ENCODE measurements around the gene CBX2.

CBX2 gene

GRCh38 chr17:79814127-79814973 is 36.4 kb downstream of the CBX2 start:
- no peak for DNase-seq

- no peak for DNase-seq
Measured at GRCh38 chr17:79814974-79815835, 37.3 kb downstream of the CBX2 start.

DNA sequence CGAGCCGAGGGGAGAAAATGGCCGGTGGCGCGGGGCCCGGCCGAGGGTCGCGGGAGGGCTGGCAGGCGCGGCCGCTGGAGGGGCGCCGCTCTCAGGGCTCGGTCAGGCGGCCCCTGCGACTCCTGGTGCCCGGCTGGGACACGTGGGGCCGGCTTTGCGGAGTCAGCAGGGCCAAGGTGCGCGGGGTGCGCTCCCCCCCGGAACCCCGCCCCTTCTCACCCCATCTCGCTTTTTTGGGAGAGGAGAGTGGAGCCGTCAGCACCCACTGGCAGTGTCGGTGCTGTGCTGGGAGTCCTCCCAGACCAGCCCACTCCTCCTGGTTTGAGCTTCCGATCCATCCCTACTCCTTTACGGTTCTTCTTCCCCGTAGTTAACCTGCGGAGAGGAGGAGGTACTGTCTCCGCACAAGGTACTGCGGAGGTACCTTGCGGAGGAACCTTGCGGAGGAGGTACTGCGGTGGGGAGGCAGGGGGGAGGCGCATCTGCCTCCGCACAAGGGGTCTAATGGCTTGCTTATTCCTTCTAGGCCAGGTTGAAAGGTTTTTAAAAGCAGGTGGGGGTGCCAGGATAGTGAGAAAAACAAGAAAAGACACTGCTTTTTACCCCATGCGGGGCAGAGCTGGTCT is 38.0 kb downstream of the CBX2 start:
- DNase-seq = no peak

DNA sequence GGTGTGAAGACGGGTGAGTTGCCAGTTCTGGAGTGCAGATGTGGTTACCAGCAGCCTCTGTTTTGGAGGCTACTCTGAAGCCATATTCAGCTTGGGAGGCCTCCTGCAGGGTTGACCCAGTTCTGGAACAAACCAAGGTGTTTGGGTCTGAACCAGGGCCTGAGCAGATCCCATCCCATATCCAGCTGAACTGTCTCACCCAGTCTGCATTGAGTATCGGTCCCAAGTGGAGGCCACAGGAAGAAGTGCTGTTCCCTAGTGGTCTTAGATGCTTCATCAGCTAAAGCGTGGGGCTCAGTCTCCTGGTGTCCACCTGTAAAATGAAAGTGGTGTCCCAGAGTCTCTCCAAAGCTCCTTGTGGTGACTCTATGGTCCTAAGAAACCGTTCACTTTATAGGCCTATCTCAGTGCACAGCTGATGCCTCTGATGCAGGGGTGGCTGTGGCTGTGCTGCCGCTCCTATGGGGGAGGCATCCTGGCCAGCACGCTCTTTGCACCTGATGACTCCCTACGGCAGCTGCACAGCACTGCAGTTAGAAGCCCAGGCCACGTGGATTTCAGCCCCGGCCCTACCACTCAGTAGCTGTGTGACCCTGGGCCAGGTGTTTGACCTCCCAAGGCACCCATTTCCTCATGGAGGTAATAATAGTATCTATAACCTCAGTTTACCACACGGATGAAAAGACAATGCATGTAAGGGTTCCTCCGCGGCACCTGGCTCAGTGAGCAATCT is 40.2 kb downstream of the CBX2 start:
- DNase-seq = no peak

GRCh38 chr17:79819085-79819484 is 41.1 kb downstream of the CBX2 start:
- DNase-seq = no peak

GRCh38 chr17:79819534-79820276 is 41.8 kb downstream of the CBX2 start:
- DNase-seq = no peak

DNA sequence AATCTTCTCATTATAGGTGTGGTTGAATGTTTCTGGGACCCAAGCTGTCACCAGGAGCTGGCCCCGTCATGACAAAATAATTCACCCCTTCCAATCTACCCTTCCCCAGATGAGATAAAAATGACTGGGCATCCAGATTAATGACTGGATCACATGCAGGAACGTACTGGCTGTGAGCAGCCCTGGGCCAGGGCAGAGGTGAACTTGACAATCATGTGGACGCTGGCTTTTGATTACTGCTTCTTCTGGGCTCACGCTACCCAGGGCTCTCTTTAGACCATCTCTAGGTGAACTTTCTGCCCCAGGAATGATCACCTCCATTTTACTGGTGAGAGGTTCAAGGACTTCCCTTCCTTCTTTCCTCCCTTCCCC is 43.0 kb downstream of the CBX2 start:
- DNase-seq = no peak

DNA sequence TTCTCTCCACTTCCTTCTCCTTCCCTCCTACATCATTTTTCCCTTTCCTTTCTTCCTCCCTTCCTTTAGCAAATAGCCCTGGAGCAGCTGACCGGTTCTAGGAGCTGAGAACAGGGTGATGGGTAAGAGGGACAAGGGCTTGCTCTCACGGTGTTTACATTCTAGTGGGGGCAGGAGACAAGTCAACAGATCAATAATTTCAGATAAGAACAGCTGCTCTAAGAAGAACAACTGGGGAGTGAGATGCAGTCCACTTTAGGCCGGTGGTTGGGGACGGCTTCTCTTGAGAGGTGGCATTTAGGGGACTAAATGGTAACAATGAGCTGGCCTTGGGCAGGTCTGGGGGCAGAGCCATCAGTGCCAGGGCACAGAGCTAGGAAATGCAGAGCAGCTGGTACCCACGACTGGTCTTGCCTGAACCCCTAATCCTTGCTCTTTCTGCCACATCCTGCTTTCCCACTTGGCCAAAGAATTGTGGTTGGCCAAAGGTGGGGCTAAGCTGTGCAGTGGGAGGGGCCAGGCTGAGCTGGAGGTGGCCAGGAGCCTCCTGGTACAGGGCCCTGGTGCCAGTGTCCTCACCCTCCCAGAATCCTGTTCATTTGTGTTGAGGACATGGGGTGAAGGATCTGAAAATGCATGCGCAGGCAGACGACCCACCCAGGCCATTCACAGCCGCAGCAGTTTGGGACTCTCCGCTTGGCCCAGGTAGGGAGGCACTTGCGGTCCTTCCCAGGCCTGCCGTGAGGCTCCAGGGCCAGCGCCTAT is 43.6 kb downstream of the CBX2 start:
- DNase-seq = no peak

GRCh38 chr17:79822583-79823124 is 44.7 kb downstream of the CBX2 start:
- no peak for DNase-seq

- no peak for DNase-seq
Measured at GRCh38 chr17:79824234-79824633, 46.3 kb downstream of the CBX2 start.

DNA sequence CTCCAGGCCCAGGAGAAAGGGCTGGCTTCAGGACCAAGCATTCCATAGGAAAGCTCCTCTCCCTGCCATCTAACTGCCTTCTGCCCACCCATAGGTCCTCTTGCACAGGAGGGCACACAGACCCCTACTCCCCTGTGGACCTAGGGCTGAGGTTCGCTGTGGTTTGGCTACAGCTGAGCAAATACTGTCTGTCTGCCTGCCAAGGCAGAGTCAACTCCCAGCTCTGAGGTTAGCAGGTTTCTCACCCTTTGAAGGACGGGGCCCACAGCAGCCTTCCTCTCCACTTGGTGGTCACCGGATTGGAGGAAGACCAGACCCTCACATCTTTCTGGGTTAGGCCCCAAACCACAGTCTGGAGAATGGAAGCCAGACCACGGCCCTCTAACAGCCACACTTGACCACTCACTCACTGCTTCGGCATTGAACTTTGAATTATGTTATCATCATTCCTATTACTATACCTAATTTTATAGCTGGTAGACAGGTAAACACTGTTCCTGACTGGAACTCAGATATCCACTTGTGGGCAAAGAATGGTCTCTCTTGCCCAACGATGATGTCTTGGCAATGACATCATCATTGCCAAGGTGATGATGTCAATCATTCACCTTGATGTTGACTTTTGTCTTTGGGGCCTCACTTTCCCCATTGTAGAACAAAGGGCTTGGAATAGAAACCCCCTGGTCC is 47.1 kb downstream of the CBX2 start:
- DNase-seq = no peak

GRCh38 chr17:79825580-79825921 is 47.6 kb downstream of the CBX2 start:
- no peak for DNase-seq

DNA sequence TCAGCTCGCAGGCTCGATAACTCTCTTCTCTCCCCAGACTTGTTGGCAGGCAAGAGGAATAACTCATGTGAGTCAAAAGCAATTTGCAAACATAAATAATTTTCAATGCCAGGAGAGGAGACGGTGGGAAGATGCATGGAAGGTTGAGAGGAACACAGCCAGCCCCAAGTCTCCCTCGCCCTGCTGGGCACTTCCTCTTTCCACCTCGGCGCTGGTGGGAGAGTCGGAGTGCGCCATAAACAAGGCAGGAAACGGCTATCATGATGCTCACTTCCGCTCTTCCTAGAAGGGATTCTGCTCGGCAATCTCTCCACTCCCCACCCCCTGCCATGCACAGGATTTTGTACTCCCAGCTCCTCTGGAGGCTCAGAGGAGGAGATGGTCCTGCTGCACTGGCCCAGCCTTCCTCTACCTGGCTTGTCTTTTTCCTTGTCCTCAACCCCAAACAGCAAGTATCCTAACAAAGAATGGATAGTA is 48.3 kb downstream of the CBX2 start:
- no peak for DNase-seq

- no peak for DNase-seq
Measured at GRCh38 chr17:79826841-79827578, 49.1 kb downstream of the CBX2 start.

GRCh38 chr17:79829004-79829403 is 51.1 kb downstream of the CBX2 start:
- DNase-seq = no peak

GRCh38 chr17:79829457-79829856 is 51.5 kb downstream of the CBX2 start:
- no peak for DNase-seq

- DNase-seq = no peak
Measured at GRCh38 chr17:79830303-79830702, 52.4 kb downstream of the CBX2 start.

GRCh38 chr17:79830763-79831264 is 52.9 kb downstream of the CBX2 start:
- DNase-seq = no peak
